ENCODE data around the gene TMTC2. TPM values are rescaled to one million over a fixed set of nuclear protein-coding genes. Genes with fewer than 3 reads are reported as not detected.

TMTC2 gene
- total RNA-seq, 2 experiments from 2014 or later, result 2.5 to 3.1 TPM

- CTCF ChIA-PET, result no interaction called here
- ATAC-seq (no peak), DNase-seq (no peak)
- no peak for TF ChIP-seq CTCF (IDR thresholded peaks at IDR 0.05)
- no peak overlapping the region for H3K4me3 Mint-ChIP-seq
- no peaks in the 10 kb centered on the region for H3K9me3 Mint-ChIP-seq
- intact Hi-C loops (cut with micrococcal nuclease), result no loop called here
- POLR2A ChIA-PET, result no interaction called here
- no peaks in the 10 kb centered on the region for H3K36me3 Mint-ChIP-seq (ENCODE audit: low read depth)
- H3K4me1 Mint-ChIP-seq (ENCODE audit: low read depth), result no peaks in the 10 kb centered on the region
- peaks cover 11% of the 10 kb centered on the region for H3K27me3 Mint-ChIP-seq
- H3K27ac Mint-ChIP-seq, result no peak overlapping the region
Observed at GRCh38 chr12:82666830-82667229, 19.9 kb upstream of the TMTC2 start.

- H3K9me3 Mint-ChIP-seq, result no peaks in the 10 kb centered on the region
- CTCF ChIA-PET, result no interaction called here
Observed at GRCh38 chr12:82671673-82672195, 15.0 kb upstream of the TMTC2 start.

GRCh38 chr12:82672811-82673495 is 13.8 kb upstream of the TMTC2 start:
- DNase-seq, result no peak
- no peaks in the 10 kb centered on the region for H3K36me3 Mint-ChIP-seq (ENCODE audit: low read depth)
- H3K27me3 Mint-ChIP-seq, result peaks cover 20% of the 10 kb centered on the region
- ChIA-PET POLR2A (no interaction called here), CTCF (interaction anchor here (6.2 kb wide), 1 partner anchor 12 kb away, joined by 36 read pairs; the partner anchor contains the start of gene TMTC2)
- no peaks in the 10 kb centered on the region for H3K4me1 Mint-ChIP-seq (ENCODE audit: low read depth)
- H3K9me3 Mint-ChIP-seq, result no peaks in the 10 kb centered on the region
- ATAC-seq, result no peak
- H3K27ac Mint-ChIP-seq, result no peak overlapping the region
- no peak overlapping the region for H3K4me3 Mint-ChIP-seq
- intact Hi-C loops (cut with micrococcal nuclease), result no loop called here
- TF ChIP-seq CTCF (IDR thresholded peaks at IDR 0.05), result no peak

More at GRCh38 chr12:82671673-82672195, 15.0 kb upstream of the TMTC2 start:
- no peak for ATAC-seq
- no peak overlapping the region for H3K4me3 Mint-ChIP-seq
- POLR2A ChIA-PET, result no interaction called here
- H3K4me1 Mint-ChIP-seq (ENCODE audit: low read depth), result no peaks in the 10 kb centered on the region
- H3K36me3 Mint-ChIP-seq (ENCODE audit: low read depth), result no peaks in the 10 kb centered on the region
- H3K27me3 Mint-ChIP-seq, result peaks cover 16% of the 10 kb centered on the region
- no peak for DNase-seq
- no peak overlapping the region for H3K27ac Mint-ChIP-seq
- intact Hi-C loops (cut with micrococcal nuclease), result no loop called here
- TF ChIP-seq CTCF (IDR thresholded peaks at IDR 0.05), result no peak

GRCh38 chr12:82673698-82674097 is 13.0 kb upstream of the TMTC2 start:
- DNase-seq (no peak), ATAC-seq (no peak)
- no peaks in the 10 kb centered on the region for H3K4me1 Mint-ChIP-seq (ENCODE audit: low read depth)
- CTCF ChIA-PET, result interaction anchor here (6.2 kb wide), 1 partner anchor 11 kb away, joined by 36 read pairs; the partner anchor contains the start of gene TMTC2
- H3K36me3 Mint-ChIP-seq (ENCODE audit: low read depth), result no peaks in the 10 kb centered on the region
- H3K4me3 Mint-ChIP-seq, result no peak overlapping the region
- no peaks in the 10 kb centered on the region for H3K9me3 Mint-ChIP-seq
- intact Hi-C loops (cut with micrococcal nuclease), result no loop called here
- POLR2A ChIA-PET, result no interaction called here
- H3K27ac Mint-ChIP-seq, result no peak overlapping the region
- peaks cover 17% of the 10 kb centered on the region for H3K27me3 Mint-ChIP-seq
- no peak for TF ChIP-seq CTCF (IDR thresholded peaks at IDR 0.05)

GRCh38 chr12:82675246-82675645 is 11.5 kb upstream of the TMTC2 start:
- Mint-ChIP-seq H3K9me3 (no peaks in the 10 kb centered on the region), H3K27ac (no peak overlapping the region), H3K27me3 (peaks cover 15% of the 10 kb centered on the region), H3K4me1 (ENCODE audit: low read depth) (no peaks in the 10 kb centered on the region), H3K36me3 (ENCODE audit: low read depth) (no peaks in the 10 kb centered on the region), H3K4me3 (no peak overlapping the region)
- CTCF ChIA-PET, result interaction anchor here (6.2 kb wide), 1 partner anchor 10 kb away, joined by 36 read pairs; the partner anchor contains the start of gene TMTC2
- TF ChIP-seq CTCF (IDR thresholded peaks at IDR 0.05), result no peak
- intact Hi-C loops (cut with micrococcal nuclease), result no loop called here
- DNase-seq (no peak), ATAC-seq (no peak)
- POLR2A ChIA-PET, result no interaction called here

Measured in activated CD8-positive, alpha-beta T cell treated with anti-CD3 and anti-CD28 coated beads for 36 hours (primary cell).